ENCODE results near the gene KIRREL3.

KIRREL3 gene

GRCh38 chr11:126392633-126393013 is 607.9 kb downstream of the KIRREL3 start:
- no peak for TF ChIP-seq CTCF (conservative IDR thresholded peaks at IDR 0.05)
- no peak for TF ChIP-seq ZFX (IDR thresholded peaks at IDR 0.05)
- H3K27ac ChIP-seq: no peak overlapping the region

DNA sequence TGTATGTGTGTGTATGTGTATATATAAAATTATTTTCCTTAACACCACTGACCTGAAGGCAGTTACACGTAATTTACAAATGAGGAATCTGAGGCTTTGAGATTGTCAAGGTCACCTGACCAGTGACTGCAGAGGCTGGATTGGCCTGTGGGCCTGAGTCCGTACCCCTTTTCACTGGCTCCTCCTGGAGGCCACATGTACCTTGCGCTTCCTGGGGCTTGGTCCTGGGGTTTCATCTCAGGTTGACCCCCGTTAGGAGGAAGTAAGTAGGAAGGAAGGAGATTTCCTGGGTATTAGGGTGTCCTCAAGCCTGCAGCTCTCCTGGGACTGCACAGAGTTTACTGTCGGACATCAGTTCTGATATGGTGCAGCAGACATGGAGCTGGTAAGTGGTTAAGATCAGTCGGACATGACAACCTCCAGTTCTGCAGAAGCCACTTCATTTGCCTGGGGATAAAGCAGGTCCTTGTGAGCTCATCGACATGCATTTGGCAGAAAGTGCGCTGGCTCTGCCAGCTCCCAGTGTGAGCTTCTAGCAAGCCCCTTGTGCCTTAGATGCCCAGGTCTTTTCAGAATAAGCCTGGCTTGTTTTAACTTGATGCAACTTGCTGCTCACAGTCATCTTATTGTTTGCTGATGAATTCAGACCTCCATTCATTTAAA is 608.5 kb downstream of the KIRREL3 start:
- no peak overlapping the region for H3K27ac ChIP-seq
- TF ChIP-seq ZFX (IDR thresholded peaks at IDR 0.05) (no peak), CTCF (conservative IDR thresholded peaks at IDR 0.05) (no peak)

- TF ChIP-seq ZFX (IDR thresholded peaks at IDR 0.05) (no peak), CTCF (conservative IDR thresholded peaks at IDR 0.05) (no peak)
- H3K27ac ChIP-seq: no peak overlapping the region
Observed at GRCh38 chr11:126391286-126391954, 609.1 kb downstream of the KIRREL3 start.

DNA sequence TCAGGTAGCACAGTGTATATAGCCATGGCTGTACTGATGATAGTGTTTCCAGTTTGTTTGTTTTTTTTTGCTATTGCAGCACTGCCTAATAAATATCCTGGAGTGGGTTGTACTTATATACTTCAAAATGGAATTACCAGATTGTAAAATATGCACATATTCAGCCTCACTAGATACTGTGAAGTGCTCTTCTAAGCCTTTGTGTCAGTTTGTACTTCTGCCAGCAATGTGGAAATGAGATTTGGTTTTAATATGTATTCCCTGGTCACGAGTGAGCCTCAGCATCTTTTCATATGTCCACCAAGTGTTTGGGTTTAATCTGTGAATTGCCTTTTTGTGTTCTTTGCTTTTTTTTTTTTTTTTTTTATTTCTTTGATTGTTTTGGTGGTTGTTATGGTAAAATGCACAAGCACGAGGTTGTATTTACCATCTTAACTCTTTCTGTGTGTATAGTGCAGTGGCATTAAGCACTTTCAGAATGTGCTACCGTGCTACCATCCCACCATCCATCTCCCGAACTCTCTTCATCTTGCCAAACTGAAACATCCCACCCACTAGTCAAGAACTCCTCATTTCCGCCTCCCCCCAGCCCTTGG is 610.2 kb downstream of the KIRREL3 start:
- H3K27ac ChIP-seq: no peak overlapping the region
- TF ChIP-seq CTCF (conservative IDR thresholded peaks at IDR 0.05) (no peak), ZFX (IDR thresholded peaks at IDR 0.05) (no peak)

DNA sequence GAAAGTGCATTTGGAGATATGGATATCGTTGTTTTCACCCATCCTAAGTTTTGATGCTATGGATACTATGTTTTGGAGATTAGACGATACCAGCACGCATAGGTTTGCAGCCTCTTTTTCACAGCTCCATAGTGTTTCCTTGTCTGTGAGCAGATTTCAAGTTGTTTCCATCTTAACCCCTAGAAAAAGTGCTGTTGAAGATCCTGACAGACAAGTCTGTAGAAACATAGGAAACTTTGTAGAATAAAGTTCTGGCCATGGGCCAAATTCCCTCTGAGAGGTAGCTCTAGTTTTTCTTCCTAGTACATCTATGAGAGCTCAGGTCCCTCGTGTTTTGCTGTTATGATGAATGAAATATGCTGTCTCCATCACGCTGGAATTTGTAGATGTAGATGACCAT is 612.7 kb downstream of the KIRREL3 start:
- TF ChIP-seq ZFX (IDR thresholded peaks at IDR 0.05): no peak
- TF ChIP-seq CTCF (conservative IDR thresholded peaks at IDR 0.05): no peak
- no peak overlapping the region; the same call in 1 of the 2 replicates for H3K27ac ChIP-seq

DNA sequence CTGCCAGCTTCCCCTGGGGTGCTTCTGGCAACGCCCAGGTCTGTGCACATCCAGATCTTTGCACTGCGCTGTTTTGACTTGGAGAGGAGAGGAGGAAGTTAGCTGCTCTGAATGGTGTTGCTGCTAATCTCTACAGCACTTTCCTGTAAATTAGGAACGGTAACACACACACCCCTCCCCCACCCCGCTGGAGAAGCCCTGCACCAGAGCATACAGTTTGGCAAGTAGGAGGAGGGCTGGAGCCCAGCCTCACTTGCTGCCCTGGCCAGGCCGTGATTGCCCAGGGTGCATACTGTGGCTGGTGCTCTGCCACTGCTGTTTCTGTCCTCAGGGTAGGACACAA is 613.9 kb downstream of the KIRREL3 start:
- H3K27ac ChIP-seq: peak overlapping the region; percentile 68

GRCh38 chr11:126385991-126386728 is 614.4 kb downstream of the KIRREL3 start:
- peak overlapping the region; percentile 68 for H3K27ac ChIP-seq
- no peak for TF ChIP-seq ZFX (IDR thresholded peaks at IDR 0.05)
- no peak for TF ChIP-seq CTCF (conservative IDR thresholded peaks at IDR 0.05)
